HEK293T (cell line): ENCODE results near the gene IGSF21.

Experiments used
- ARNT ChIP-seq: fragments of 450-650 bp; IDR thresholded peaks from 2 replicates; pipeline ENCODE4 v1.6.1; 2017; ENCODE audit warnings: mild to moderate bottlenecking
- ELF4 ChIP-seq: fragments of 450-650 bp; IDR thresholded peaks from 2 replicates; pipeline ENCODE4 v1.6.1; 2017; ENCODE audit warnings: antibody characterized with exemption
- FOXA1 ChIP-seq: fragments of 450-650 bp; IDR thresholded peaks from 2 replicates; pipeline ENCODE4 v1.6.1; 2016; ENCODE audit warnings: mild to moderate bottlenecking
- FOXK2 ChIP-seq: fragments of 450-650 bp; IDR thresholded peaks from 2 replicates; pipeline ENCODE4 v1.6.1; 2016; ENCODE audit warnings: mild to moderate bottlenecking
- FOXM1 ChIP-seq: fragments of 450-650 bp; IDR thresholded peaks from 2 replicates; pipeline ENCODE4 v1.6.1; 2017; ENCODE audit warnings: mild to moderate bottlenecking, borderline replicate concordance
- HDGF ChIP-seq: fragments of 450-650 bp; IDR thresholded peaks from 2 replicates; pipeline ENCODE4 v1.6.1; 2017; ENCODE audit warnings: antibody characterized with exemption, borderline replicate concordance
- L3MBTL2 ChIP-seq: fragments of 450-650 bp; conservative IDR thresholded peaks from 2 replicates; pipeline ENCODE4 v1.6.1; 2016; ENCODE audit warnings: mild to moderate bottlenecking
- LEF1 ChIP-seq: fragments of 450-650 bp; IDR thresholded peaks from 2 replicates; pipeline ENCODE4 v1.6.1; 2017; ENCODE audit warnings: mild to moderate bottlenecking, borderline replicate concordance
- SP1 ChIP-seq: fragments of 450-650 bp; IDR thresholded peaks from 2 replicates; pipeline ENCODE4 v1.6.1; 2017
- SUZ12 ChIP-seq: fragments of 450-650 bp; IDR thresholded peaks from 2 replicates; pipeline ENCODE4 v1.6.1; 2016; ENCODE audit warnings: mild to moderate bottlenecking
- TARDBP ChIP-seq: fragments of 450-650 bp; IDR thresholded peaks from 2 replicates; pipeline ENCODE4 v1.6.1; 2016

DNA sequence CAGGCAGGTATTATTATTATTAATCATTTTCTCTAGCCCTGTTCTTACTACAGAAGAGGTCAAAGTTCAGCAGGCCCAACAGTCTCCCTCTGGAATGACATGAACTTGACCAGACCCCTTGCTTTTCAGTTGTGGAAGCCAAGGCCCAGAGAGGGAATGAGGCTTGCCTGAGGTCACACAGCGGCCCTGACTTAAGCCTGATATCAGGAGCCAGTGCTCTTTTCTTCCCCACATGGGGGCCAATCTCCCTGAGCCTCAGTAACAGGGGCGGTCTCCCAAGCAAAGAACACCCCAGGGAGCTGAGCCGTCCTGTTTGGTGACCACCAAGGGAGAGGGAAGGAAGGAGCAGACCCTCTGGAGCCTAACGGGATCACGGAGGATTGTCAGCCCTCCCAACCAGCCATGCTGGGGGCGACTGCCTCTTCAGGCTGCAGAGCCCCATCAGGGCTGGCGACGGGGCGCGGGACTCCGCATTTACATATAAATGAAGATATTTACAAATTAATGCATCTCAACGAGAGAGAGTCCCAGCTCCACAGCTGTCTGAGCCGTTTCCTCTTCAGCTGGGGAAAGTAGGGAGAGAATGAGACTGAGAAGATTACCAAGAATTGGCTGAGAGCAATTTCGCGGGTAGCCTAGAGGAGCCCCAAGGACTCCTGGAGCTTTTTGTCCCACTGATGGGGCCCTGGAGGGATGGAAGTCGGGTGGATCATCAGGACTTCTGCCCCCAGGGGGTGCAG, 187.0 kb downstream of the IGSF21 start:
- TF ChIP-seq SP1 (no peak), FOXA1 (no peak), TARDBP (no peak), L3MBTL2 (no peak), SUZ12 (no peak), ARNT (no peak), HDGF (no peak), FOXM1 (no peak), LEF1 (no peak), ELF4 (no peak), FOXK2 (no peak)
